COR-L47 (cell line): ENCODE results near the gene PTGFRN.
"Not testable (repeated sequence)": the region's sequence is repeated elsewhere in the genome, so short reads cannot be mapped to it uniquely, and the experiment has no call there.

Experiments used
- DNase-seq: peaks from one replicate; lab custom pipeline; 2025; lab: John Stamatoyannopoulos, UW

The PTGFRN gene

GRCh38 chr1:116909512-116910378 is at the start of gene PTGFRN:
TSS of gene PTGFRN (plus strand) at chr1:116909916. CDS start at chr1:116910204, 288 bp downstream.
- peak; percentile 35 for DNase-seq

DNA sequence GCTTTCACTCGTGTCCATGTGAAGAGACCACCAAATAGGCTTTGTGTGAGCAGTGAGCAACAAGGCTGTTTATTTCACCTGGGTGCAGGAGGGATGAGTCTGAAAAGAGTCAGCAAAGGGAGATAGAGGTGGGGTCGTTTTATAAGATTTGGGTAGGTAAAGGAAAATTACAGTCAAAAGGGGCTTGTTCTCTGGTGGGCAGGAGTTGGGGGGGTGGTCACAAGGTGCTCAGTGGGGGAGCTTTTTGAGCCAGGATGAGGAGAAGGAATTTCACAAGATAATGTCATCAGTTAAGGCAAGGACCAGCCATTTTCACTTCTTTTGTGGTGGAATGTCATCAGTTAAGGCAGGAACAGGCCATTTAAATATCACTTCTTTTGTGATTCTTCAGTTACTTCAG is 49.5 kb upstream of the PTGFRN start:
- not testable (repeated sequence) for DNase-seq

GRCh38 chr1:116861137-116861536 is 48.6 kb upstream of the PTGFRN start:
- no peak for DNase-seq

DNA sequence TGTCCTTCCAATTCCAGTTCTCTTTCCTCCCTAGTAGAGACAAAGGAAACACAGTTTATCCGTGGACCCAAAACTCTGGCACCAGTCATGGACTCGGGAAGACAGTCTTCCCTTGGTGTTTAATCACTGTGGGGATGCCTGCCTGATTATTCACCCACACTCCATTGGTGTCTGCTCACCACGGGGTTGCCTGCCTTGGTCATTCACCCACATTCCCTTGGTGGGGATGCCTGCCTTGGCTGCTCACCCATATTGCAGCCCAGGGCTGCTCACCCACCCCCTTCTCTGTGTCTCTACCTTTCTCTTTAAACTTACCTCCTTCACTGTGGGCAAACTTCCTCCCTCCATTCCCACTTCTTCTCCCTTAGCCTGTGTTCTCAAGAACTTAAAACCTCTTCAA is 46.7 kb upstream of the PTGFRN start:
- not testable (repeated sequence) for DNase-seq

GRCh38 chr1:116866478-116866877 is 43.2 kb upstream of the PTGFRN start:
- DNase-seq: not testable (repeated sequence)

GRCh38 chr1:116868385-116868784 is 41.3 kb upstream of the PTGFRN start:
- no peak for DNase-seq

DNA sequence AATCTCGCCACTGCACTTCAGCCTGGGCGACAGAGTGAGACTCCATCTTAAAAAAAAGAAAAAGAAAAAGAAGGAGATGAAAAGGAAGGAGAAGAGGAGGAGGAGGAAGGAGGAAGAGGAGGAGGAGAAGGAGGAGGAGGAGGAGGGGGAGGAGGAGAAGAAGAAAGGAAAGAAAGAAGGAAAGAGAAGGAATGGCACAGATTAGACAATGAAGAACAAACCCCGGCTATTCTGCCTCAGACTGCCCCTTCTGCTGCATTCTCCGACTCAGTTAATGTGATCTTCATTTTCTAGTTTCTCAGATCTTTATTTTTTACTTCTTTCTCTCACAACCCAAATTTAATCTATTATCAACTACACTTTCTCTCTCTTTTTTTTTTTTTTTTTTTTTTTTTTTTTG is 40.1 kb upstream of the PTGFRN start:
- no peak for DNase-seq

DNA sequence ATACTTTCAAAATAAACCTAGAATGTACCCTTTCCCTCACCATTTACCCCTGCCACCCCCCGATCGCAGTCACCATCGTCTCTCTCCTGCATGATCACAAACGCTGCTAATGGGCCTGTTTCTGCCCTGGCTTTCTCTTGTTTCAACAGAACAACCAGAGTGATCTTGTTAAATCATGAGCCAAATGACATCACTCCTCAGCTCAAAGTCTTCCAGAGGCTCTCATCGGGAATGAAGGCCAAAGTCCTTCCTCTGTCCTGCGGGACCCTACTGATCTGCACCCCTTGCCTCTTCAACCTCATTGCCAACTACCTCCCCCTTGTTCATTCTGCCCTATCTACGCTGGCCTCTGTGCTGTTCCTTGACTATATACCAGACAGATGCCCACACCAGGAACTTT is 39.4 kb upstream of the PTGFRN start:
- DNase-seq: no peak

GRCh38 chr1:116871779-116872146 is 38.0 kb upstream of the PTGFRN start:
- no peak for DNase-seq

- DNase-seq: no peak
Observed at GRCh38 chr1:116873680-116874271, 35.9 kb upstream of the PTGFRN start.

- no peak for DNase-seq
Observed at GRCh38 chr1:116874733-116875249, 34.9 kb upstream of the PTGFRN start.

GRCh38 chr1:116875391-116875790 is 34.3 kb upstream of the PTGFRN start:
- no peak for DNase-seq

DNA sequence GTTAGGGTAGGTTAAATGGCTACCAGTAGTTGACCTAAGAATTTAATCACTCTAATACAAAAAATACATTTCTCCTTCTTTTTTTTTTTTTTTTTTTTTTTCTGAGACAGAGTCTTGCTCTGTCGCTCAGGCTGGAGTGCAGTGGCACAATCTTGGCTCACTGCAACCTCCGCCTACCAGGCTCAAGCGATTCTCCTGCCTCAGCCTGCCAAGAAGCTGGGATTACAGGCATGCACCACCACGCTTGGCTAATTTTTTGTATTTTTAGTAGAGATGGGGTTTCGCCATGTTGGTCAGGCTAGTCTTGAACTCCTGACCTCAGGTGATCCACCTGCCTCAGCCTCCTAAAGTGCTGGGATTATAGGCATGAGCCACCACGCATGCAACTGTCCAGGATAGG is 33.8 kb upstream of the PTGFRN start:
- DNase-seq: not testable (repeated sequence)

- DNase-seq: no peak
Observed at GRCh38 chr1:116877141-116877818, 32.4 kb upstream of the PTGFRN start.

GRCh38 chr1:116878804-116879477 is 30.8 kb upstream of the PTGFRN start:
- DNase-seq: peak; percentile 87

- DNase-seq: peak; percentile 47
Observed at GRCh38 chr1:116879478-116880133, 30.1 kb upstream of the PTGFRN start.

GRCh38 chr1:116880917-116881316 is 28.8 kb upstream of the PTGFRN start:
- no peak for DNase-seq

GRCh38 chr1:116881879-116882520 is 27.7 kb upstream of the PTGFRN start:
- DNase-seq: no peak

DNA sequence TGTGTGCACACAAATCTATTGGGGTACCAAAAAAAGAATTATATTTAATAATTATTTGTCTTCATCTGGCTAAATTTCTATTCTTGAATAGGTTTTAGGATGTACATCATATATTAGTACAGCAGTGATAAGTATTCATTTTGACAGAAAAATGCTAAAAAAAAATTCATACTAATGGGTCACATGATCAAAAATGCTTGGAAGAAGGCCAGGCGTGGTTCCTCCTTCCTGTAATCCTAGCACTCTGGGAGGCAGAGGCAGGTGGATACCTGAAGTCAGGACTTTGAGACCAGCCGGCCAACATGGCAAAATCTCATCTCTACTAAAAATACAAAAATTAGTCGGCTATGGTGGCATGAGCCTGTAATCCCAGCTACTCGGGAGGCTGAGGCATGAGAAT is 26.9 kb upstream of the PTGFRN start:
- no peak for DNase-seq

DNA sequence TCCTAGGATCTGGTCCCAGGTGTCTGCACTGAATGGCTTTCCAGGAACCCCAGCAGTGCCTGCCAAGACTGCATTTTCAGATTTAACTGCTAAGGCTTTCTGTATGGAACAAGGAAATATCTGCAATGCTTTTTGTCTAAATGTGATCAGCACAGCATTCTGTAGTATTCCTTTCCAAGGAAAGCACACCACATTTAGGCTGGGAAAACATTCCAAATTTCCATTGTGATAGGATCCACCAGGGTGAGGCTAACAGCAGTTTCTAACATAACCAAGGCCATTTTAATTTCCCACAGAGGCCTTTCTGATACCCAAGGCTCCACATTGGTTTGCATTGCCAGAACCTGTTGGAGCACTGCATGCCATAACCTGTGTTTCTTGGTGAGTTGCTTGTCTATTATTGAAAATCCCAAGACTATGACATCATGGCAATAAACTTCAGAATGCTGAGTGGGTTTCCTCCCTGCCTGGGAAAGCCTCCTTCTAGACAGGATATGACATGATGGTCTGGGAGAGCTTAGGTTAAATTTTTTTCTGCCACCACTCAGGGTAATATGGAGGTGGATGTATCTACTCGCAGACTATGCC is 23.3 kb upstream of the PTGFRN start:
- no peak for DNase-seq

- no peak for DNase-seq
Observed at GRCh38 chr1:116887212-116887611, 22.5 kb upstream of the PTGFRN start.
